HG02870 (cell line): ENCODE data around the gene C4B.
"Not testable (repeated sequence)": the region's sequence is repeated elsewhere in the genome, so short reads cannot be mapped to it uniquely, and the experiment has no call there.

Experiments
- ATAC-seq: cut with Tn5 transposase; IDR thresholded peaks from one replicate; pipeline ENCODE4 v1.9.1; 2021; ENCODE audit warnings: mild to moderate bottlenecking, moderate library complexity; ENCODE audit not compliant: unreplicated experiment

Gene C4B

GRCh38 chr6:32035283-32036013 is 20.9 kb downstream of the C4B start:
- ATAC-seq, result not testable (repeated sequence)

- not testable (repeated sequence) for ATAC-seq
These were observed 22.5 kb downstream of the C4B start for GRCh38 chr6:32037136-32037535.

- ATAC-seq, result not testable (repeated sequence)
These were observed 23.3 kb downstream of the C4B start, which contains the start of gene CYP21A2 for GRCh38 chr6:32037598-32038524. TSS of gene CYP21A2 (plus strand) at chr6:32038415. CDS start at chr6:32038423, 8 bp downstream.

GRCh38 chr6:32038878-32039277 is 24.3 kb downstream of the C4B start:
- ATAC-seq, result not testable (repeated sequence)

GRCh38 chr6:32039321-32040274 is 25.0 kb downstream of the C4B start:
- ATAC-seq, result not testable (repeated sequence)

DNA sequence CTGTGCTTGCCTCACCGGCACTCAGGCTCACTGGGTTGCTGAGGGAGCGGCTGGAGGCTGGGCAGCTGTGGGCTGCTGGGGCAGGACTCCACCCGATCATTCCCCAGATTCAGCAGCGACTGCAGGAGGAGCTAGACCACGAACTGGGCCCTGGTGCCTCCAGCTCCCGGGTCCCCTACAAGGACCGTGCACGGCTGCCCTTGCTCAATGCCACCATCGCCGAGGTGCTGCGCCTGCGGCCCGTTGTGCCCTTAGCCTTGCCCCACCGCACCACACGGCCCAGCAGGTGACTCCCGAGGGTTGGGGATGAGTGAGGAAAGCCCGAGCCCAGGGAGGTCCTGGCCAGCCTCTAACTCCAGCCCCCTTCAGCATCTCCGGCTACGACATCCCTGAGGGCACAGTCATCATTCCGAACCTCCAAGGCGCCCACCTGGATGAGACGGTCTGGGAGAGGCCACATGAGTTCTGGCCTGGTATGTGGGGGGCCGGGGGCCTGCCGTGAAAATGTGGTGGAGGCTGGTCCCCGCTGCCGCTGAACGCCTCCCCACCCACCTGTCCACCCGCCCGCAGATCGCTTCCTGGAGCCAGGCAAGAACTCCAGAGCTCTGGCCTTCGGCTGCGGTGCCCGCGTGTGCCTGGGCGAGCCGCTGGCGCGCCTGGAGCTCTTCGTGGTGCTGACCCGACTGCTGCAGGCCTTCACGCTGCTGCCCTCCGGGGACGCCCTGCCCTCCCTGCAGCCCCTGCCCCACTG is 25.9 kb downstream of the C4B start:
- ATAC-seq, result not testable (repeated sequence)

DNA sequence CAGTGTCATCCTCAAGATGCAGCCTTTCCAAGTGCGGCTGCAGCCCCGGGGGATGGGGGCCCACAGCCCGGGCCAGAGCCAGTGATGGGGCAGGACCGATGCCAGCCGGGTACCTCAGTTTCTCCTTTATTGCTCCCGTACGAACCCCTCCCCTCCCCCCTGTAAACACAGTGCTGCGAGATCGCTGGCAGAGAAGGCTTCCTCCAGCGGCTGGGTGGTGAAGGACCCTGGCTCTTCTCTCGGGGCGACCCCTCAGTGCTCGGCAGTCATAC is 26.4 kb downstream of the C4B start:
- ATAC-seq, result not testable (repeated sequence)

DNA sequence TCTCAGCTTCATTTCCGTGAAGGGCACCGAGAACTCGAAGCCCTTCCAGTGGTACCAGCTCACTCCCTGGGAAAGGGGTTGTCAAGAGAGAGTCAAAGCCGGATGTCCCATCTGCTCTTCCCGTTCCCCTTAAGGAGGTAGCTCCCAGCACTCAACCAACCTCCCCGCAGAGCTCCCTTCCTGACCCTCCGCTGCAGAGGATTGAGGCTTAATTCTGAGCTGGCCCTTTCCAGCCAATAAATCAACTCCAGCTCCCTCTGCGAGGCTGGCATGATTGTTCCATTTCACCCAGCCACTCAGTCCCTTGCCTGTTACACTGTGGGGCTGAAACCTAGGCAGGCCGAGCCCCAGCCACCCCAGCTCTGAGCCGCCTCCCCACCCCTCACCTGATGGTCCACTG is 26.8 kb downstream of the C4B start:
- ATAC-seq, result not testable (repeated sequence)

- not testable (repeated sequence) for ATAC-seq
These were observed 27.7 kb downstream of the C4B start for GRCh38 chr6:32042276-32042675.

- ATAC-seq, result not testable (repeated sequence)
These were observed 29.2 kb downstream of the C4B start for GRCh38 chr6:32043589-32044380.

DNA sequence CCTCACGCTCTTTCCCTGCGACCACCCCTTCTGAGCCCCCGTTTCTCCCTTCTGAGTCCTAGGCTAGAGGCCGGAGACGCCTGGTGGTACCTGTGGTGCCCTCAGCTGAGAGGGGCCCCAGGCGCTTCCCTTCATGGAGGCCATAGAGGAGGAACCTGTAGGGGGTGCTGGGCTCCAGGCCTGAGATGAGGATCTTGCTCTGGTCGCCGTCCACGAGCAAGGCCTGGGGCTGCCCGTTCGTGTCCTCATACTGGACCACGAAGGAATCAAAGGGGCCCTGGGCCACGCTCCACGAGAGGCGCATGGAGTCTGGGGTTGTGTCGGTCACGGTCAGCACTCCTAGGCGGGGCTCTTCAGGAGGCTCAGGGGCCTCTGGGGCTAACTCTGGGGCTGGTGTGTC is 30.3 kb downstream of the C4B start:
- not testable (repeated sequence) for ATAC-seq

DNA sequence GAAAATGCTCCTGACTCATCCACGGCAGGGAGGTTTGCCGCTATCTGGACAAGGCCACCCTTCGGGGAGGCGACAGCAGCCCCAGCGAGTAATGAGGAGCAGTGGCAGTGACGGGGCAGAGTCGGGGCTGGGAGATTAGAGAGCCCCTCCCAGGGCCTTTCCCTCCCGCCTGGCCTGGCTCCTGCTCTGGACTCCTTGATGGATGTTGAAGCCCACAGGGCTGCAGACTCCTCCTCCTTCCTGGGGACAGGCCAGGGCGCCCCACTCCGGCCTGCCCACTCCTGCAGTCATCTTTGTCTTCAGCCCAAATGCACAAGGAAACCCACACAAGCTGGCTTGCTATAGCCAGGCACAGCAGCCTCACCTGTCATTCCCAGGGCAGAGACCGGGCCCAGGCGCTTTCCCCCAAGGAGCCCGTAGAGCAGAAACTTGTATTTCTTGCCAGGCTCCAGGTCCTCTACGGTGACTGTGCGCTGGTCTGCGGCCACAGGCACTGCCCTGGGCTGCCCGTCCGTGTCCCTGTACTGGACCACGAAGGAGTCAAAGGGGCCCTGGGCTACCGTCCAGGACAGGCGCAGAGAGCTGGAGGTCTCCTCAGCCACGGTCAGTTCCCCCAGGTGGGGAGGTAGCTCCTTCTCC is 31.3 kb downstream of the C4B start:
- ATAC-seq, result no peak

- no peak for ATAC-seq
These were observed 32.0 kb downstream of the C4B start for GRCh38 chr6:32046450-32047083.

GRCh38 chr6:32047084-32047478 is 32.5 kb downstream of the C4B start:
- no peak for ATAC-seq

DNA sequence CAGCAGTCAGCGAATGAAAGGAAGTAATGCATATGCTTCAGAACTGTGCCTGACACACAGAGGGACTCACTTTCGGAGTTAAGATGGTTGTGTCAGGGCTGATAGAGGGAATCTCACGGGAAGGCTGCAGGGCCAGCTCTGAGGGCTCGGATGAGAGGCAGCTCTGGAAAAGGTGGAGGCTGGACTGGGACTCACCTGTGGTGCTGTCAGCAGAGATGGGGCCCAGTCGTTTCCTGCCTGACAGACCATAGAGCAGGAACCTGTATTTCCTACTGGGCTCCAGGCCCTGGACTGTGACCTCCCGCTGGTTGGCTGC is 32.9 kb downstream of the C4B start:
- ATAC-seq, result no peak

DNA sequence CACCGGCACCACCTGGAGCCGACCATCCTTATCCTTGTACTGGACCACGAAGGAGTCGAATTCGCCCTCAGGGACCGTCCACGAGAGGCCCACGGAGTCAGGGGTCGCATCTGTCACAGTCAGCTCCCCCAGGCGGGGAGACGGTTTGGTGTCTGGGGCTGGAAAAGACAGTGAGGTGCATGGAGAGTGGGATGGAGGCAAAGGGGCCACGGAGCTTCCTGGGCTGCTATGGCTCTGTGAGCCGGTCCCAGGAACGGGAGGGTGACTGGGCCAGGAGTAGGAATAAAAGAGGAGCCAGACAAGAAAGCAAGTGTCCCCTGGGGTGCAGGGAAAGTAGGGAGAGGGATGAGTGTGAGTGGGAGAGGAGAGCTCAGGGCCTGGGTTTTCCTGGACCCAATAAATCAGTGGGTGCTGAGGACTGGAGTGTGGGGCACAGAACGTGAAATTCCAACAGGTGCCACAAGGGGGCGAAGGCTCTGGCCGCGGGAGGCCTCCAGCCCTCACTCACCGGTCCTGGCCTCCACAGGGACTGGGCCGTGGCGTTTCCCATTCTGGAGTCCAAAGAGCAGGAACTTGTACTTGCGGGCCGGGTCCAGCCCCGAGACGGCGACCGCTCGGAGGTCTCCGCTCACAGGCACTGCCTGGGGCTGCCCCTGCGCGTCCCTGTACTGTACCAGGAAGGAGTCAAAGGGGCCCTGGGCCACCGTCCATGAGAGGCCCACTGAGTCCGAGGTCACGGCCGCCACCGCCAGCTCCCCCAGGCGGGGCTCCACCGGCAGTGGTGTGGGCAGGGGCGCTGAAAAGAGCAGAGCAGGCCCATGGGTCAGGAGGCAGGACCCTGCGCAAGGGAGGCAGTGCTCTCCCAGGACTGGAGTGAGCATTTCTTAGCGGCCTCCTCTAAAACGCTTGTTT is 33.5 kb downstream of the C4B start:
- ATAC-seq, result no peak

GRCh38 chr6:32049149-32049548 is 34.6 kb downstream of the C4B start:
- not testable (repeated sequence) for ATAC-seq

- ATAC-seq, result not testable (repeated sequence)
These were observed 35.1 kb downstream of the C4B start for GRCh38 chr6:32049736-32050135.
